Aorta (tissue), 5 donors: ENCODE data around the gene DMBT1. TPM values are rescaled to one million over a fixed set of nuclear protein-coding genes. Genes with fewer than 3 reads are reported as not detected.
A peak's percentile ranks its signal among the peaks of the same experiment; 100 is the strongest.

Source experiments
- ATAC-seq: fragments of 200-7000 bp; cut with Tn5 transposase; one replicate; pipeline ENCODE4 v1.9.1; 2022; ENCODE audit warnings: moderate library complexity; ENCODE audit not compliant: low FRiP score
- DNase-seq, 2 donors: peaks; one replicate each; pipeline ENCODE4 v3.0.0-alpha.2; 2020
- H3K27ac ChIP-seq, 2 donors: one replicate each; pipeline ENCODE4 v1.5.1; 2013; ENCODE audit warnings: low read length in 2 of 2, mild to moderate bottlenecking in 2 of 2, moderate library complexity in 2 of 2, control low read depth in 1 of 2, inconsistent platforms in 1 of 2, low read depth in 1 of 2
- H3K27me3 ChIP-seq, 2 donors: one replicate each; pipeline ENCODE4 v1.6.1; 2013; ENCODE audit warnings: control low read depth in 1 of 2, low read length in 1 of 2, mild to moderate bottlenecking in 1 of 2, moderate library complexity in 1 of 2; ENCODE audit not compliant: insufficient read depth in 2 of 2, control insufficient read depth in 1 of 2
- H3K36me3 ChIP-seq, 2 donors: one replicate each; pipeline ENCODE4 v1.6.1; 2013; ENCODE audit warnings: control low read depth in 1 of 2, low read length in 1 of 2, mild to moderate bottlenecking in 1 of 2; ENCODE audit not compliant: insufficient read depth in 2 of 2, control insufficient read depth in 1 of 2
- H3K4me1 ChIP-seq, 2 donors: one replicate each; pipeline ENCODE4 v1.6.1; 2013; ENCODE audit warnings: low read length in 2 of 2, control low read depth in 1 of 2, mild to moderate bottlenecking in 1 of 2, moderate library complexity in 1 of 2; ENCODE audit not compliant: insufficient read depth in 2 of 2, control insufficient read depth in 1 of 2
- H3K4me3 ChIP-seq, 2 donors: one replicate each; pipeline ENCODE4 v1.5.1; 2013; ENCODE audit warnings: low read length in 2 of 2, control low read depth in 1 of 2, mild to moderate bottlenecking in 1 of 2
- H3K9me3 ChIP-seq: one replicate; pipeline ENCODE4 v1.6.1; 2013; ENCODE audit warnings: mild to moderate bottlenecking, low read length; ENCODE audit not compliant: control insufficient read depth
- WGBS, 2 donors: extraction: QIAGEN DNeasy Blood & Tissue Kit; methylation state at CpG; one replicate each; pipeline ENCODE4 v1.1.7; 2013; 5-methylcytosine and 5-hydroxymethylcytosine counted together
- intact Hi-C, 2 donors: fragments of 100-400 bp; cut with DNase I; formaldehyde crosslinking; loops; one replicate each; pipeline versions ENCODE4 v1.14.2 to v1.15.0; 2022
- polyA plus RNA-seq, 2 donors: library from polyadenylated mRNA; stranded (reverse); fragments of 200-250 nt; gene quantifications; one replicate each; pipeline ENCODE4 v1.2.3, GENCODE V29; 2013
- total RNA-seq, 2 donors: library from RNA; stranded (reverse); fragmentation: NEBNext Ultra II Directional; extraction: Animal tissue kit (Norgen Biotek cat#: 25700); gene quantifications; one replicate each; pipeline ENCODE4 v1.2.1, GENCODE V29; 2021
- donor health status: healthy with polysubstance abuse.
- donor health status: Bipolar disorder and iron deficiency.
- donor health status: DM: no; HTN: no; CAD: no.
- donor health status: DM: no; HTN: no; CAD: no.
- donor health status: DM: yes; HTN: yes; CAD: no.

Gene DMBT1
- total and polyA plus RNA-seq, 4 donors = 0.05 to 4.9 (median 0.11) TPM

- Histone ChIP-seq H3K9me3 (no peaks in the 10 kb centered on the region), H3K36me3 (no peaks in the 10 kb centered on the region), H3K4me3 (no peak overlapping the region), H3K4me1 (no peaks in the 10 kb centered on the region), H3K27ac (no peak overlapping the region), H3K27me3 (no peaks in the 10 kb centered on the region)
- ATAC-seq (no peak), DNase-seq (no peak)
- WGBS, 2 donors = 71 to 76% methylated on average over 6 of the region's 6 CpGs
- intact Hi-C loops = no loop called here
Observed at GRCh38 chr10:122673269-122673668, 112.7 kb downstream of the DMBT1 start.

DNA sequence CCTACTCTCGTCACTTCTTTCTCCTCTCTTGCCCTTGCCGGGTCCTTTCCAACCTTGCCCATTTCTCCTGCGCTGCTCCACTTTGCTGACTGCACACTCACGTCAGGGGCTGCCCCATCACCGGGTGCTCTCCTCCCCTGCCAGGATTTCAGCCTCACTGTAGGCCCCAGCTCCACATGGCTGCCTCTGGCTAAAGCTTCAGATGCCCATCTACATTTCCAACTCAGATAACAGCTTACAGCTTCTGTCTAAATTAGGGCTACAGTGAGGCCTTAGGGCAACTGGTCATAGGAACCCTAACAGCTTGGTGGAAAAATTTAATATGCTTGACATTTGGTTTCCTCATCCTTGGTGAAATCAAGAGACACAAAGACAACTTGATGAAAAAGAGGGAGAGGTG lies 113.2 kb downstream of the DMBT1 start:
- Histone ChIP-seq H3K4me1 (no peaks in the 10 kb centered on the region), H3K27me3 (no peaks in the 10 kb centered on the region), H3K36me3 (no peaks in the 10 kb centered on the region), H3K4me3 (no peak overlapping the region), H3K27ac (no peak overlapping the region), H3K9me3 (no peaks in the 10 kb centered on the region)
- intact Hi-C loops = no loop called here
- 86 to 90% methylated on average over 5 of the region's 5 CpGs for WGBS, 2 donors
- no peak for ATAC-seq
- DNase-seq = no peak

DNA sequence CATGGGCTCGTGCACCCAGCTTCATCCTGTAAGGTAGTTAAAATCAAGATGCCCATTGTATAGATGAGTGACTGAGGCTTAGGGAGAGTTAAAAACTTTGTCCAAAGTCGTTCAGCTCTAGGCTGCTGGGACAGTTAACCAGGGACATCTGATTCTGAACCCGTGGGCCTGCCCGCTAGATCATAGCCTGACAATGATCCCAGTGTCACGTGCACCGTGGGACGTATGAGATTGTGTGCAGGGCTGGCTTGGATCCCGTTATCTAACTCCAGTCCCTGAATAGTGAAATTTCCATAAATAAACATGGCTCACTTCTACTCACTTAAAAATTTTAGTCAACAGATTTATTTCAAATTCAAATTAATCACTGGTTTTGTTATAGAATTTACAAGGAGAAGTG lies 114.2 kb downstream of the DMBT1 start:
- 28 to 45% methylated on average over 8 of the region's 8 CpGs for WGBS, 2 donors
- ATAC-seq (no peak), DNase-seq (no peak)
- Histone ChIP-seq H3K9me3 (no peaks in the 10 kb centered on the region), H3K36me3 (no peaks in the 10 kb centered on the region), H3K4me1 (no peaks in the 10 kb centered on the region), H3K27ac (no peak overlapping the region), H3K4me3 (no peak overlapping the region), H3K27me3 (no peaks in the 10 kb centered on the region)
- intact Hi-C loops = no loop called here

DNA sequence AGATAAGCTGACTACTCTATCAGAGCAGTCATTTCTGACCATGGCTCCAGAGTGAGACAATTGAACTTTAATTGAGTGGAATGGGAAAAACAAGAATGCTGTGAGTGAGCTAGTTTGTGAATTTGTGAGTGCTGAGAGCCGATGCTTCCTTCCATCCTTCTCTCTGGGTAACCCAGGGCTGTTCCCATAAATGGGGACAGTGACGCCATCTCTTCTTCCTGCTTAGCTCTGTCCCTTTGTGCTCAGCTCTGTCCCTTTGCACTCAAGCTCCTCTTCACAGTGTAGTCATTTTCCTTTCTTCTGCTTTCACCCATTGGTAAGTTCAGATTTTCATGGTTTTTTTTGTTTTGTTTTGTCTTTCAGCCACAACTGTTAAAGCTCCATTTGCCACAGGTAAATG lies 114.7 kb downstream of the DMBT1 start:
- Histone ChIP-seq H3K4me1 (no peaks in the 10 kb centered on the region), H3K9me3 (no peaks in the 10 kb centered on the region), H3K36me3 (no peaks in the 10 kb centered on the region), H3K4me3 (no peak overlapping the region), H3K27me3 (no peaks in the 10 kb centered on the region), H3K27ac (no peak overlapping the region)
- DNase-seq = no peak
- intact Hi-C loops = no loop called here
- 61 to 84% methylated on average over 2 of the region's 2 CpGs for WGBS, 2 donors
- ATAC-seq = no peak

- Histone ChIP-seq H3K4me1 (no peaks in the 10 kb centered on the region), H3K4me3 (no peak overlapping the region), H3K27ac (no peak overlapping the region), H3K27me3 (no peaks in the 10 kb centered on the region), H3K36me3 (no peaks in the 10 kb centered on the region), H3K9me3 (peaks cover 1% of the 10 kb centered on the region)
- intact Hi-C loops = no loop called here
- ATAC-seq (no peak), DNase-seq (no peak)
Observed at GRCh38 chr10:122678266-122678665, 117.7 kb downstream of the DMBT1 start.

GRCh38 chr10:122682522-122682921 lies 122.0 kb downstream of the DMBT1 start:
- Histone ChIP-seq H3K27ac (no peak overlapping the region), H3K9me3 (peaks cover 1% of the 10 kb centered on the region), H3K4me1 (no peaks in the 10 kb centered on the region), H3K27me3 (no peaks in the 10 kb centered on the region), H3K36me3 (no peaks in the 10 kb centered on the region), H3K4me3 (no peak overlapping the region)
- intact Hi-C loops = no loop called here
- 50 to 60% methylated on average over 5 of the region's 5 CpGs for WGBS, 2 donors
- DNase-seq (no peak), ATAC-seq (no peak)

DNA sequence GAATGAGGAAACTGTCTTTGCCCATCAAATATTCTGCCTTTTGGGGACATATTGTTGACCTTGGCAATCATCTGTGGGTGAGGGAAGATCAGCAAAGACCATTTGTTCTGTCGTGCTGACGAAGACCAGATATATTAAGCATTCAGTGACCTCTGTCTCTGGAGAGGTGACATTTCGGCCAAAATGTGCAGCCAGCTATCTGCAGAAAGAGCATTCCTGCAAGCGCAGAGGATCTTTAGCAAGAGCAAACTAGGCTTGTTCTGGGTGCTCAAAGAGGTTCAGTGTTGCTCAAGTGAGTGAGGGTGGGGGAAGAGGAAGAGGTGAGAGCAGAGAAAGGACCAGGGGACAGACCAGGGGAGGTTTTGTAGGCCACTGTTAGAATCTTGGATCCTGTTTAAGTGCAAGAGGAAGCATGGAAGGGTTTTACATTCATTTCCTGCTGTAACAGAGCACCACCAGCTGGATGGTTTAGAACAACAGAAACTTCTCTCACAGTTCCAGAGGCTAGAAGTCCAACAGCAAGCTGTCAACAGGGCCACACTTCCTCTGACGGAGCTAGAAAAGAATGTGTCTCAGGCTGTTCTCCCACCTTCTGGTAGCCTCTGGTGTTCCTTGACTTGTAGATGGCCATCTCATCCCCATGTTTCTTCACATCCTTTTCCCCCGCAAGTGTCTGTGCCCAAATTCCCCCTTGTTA lies 127.9 kb downstream of the DMBT1 start:
- Histone ChIP-seq H3K9me3 (no peaks in the 10 kb centered on the region), H3K36me3 (no peaks in the 10 kb centered on the region), H3K4me3 (no peak overlapping the region), H3K27ac (peak overlapping the region in 1 of 2 donors; percentile 51), H3K4me1 (peaks cover 0 to 4% of the 10 kb centered on the region in 2 donors), H3K27me3 (no peaks in the 10 kb centered on the region)
- DNase-seq = no peak
- intact Hi-C loops = no loop called here
- WGBS, 2 donors = 47 to 61% methylated on average over 6 of the region's 6 CpGs
- peak; percentile 63 for ATAC-seq

DNA sequence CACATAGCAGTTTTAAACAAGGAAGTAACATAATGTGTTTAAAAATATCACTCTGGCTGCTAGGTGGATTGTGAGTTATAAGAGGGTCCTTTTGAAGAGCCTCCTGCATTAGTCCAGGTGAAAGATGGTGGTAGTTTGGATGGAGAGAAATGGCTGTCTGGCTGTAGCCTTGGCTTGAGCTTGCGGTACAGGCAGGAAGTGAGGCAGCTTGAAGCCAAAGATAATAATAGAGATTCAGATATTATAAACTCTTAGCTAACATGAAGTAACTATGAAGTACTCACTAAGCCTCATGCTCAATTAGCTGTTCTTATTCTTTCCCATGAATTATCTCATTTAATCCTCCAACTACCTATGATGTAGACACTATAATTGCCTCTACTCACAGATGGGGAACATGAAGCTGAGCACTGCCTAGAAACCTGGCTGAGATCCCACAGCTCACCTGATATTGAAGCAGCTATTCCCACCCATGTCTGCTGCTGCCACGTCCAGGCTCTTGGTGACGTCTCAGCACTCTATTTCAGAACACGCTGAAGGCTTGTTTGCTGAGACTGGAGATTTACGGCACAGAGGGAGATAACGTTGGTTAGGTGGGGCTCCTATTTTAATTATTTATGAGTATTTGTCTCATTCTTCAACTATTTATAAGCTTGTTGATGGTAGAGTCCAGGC lies 128.7 kb downstream of the DMBT1 start:
- WGBS, 2 donors = 10 to 16% methylated on average over 6 of the region's 6 CpGs
- DNase-seq (no peak), ATAC-seq (no peak)
- Histone ChIP-seq H3K27me3 (no peaks in the 10 kb centered on the region), H3K36me3 (no peaks in the 10 kb centered on the region), H3K4me3 (no peak overlapping the region), H3K27ac (no peak overlapping the region), H3K4me1 (peaks cover 0 to 4% of the 10 kb centered on the region in 2 donors), H3K9me3 (no peaks in the 10 kb centered on the region)
- intact Hi-C loops = no loop called here

DNA sequence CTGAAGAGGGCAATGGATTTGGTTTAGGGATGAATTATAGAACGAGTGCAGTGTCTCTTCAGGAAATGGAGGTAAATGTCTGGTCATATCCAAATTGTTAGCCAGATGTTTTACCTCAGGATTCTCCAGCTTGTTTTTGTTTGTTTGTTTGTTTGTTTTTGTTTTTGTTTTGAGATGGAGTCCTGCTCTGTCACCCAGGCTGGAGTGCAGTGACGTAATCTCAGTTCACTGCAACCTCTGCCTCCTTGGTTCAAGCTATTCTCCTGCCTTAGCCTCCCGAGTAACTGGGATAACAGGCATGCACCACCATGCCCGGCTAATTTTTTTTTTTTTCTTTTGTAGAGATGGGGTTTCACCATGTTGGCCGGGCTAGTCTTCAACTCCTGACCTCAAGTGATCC lies 132.2 kb downstream of the DMBT1 start:
- no peaks in the 10 kb centered on the region for H3K9me3 ChIP-seq
- H3K36me3 ChIP-seq = no peaks in the 10 kb centered on the region
- peaks cover 0 to 2% of the 10 kb centered on the region in 2 donors for H3K27me3 ChIP-seq
- intact Hi-C loops = no loop called here
- ATAC-seq = no peak
- WGBS, 2 donors = 67 to 84% methylated on average over 5 of the region's 5 CpGs
- no peak overlapping the region for H3K4me3 ChIP-seq
- H3K4me1 ChIP-seq = peaks cover 0 to 4% of the 10 kb centered on the region in 2 donors
- DNase-seq = no peak
- H3K27ac ChIP-seq = no peak overlapping the region
